Lower leg skin (tissue), 4 donors: ENCODE measurements around the gene ATP8A2. TPM values are rescaled to one million over a fixed set of nuclear protein-coding genes. Genes with fewer than 3 reads are reported as not detected.

ENCODE experiments used
- DNase-seq, 2 donors: peaks; one replicate each; pipeline ENCODE4 v3.0.0-alpha.2; 2019; ENCODE audit warnings: low spot score in 2 of 2
- H3K4me3 ChIP-seq: fragments of 200-600 bp; sonication (generic); 2 replicates; pipeline ENCODE4 v1.5.1; 2017; ENCODE audit warnings: mild to moderate bottlenecking, low read depth; ENCODE audit not compliant: poor library complexity, severe bottlenecking
- CTCF ChIP-seq, 3 donors: fragments of 450-650 bp; IDR thresholded peaks; one replicate each; pipeline ENCODE4 v1.5.1; 2016; ENCODE audit warnings: antibody characterized with exemption in 3 of 3, mild to moderate bottlenecking in 3 of 3, moderate library complexity in 2 of 3
- POLR2A ChIP-seq, 2 donors: fragments of 450-650 bp; IDR thresholded peaks; one replicate each; pipeline ENCODE4 v1.6.1; 2016 to 2017; ENCODE audit warnings: antibody characterized with exemption in 2 of 2, mild to moderate bottlenecking in 1 of 2, moderate library complexity in 1 of 2
- WGBS, 2 donors: methylation state at CpG; one replicate each; pipeline ENCODE4 v1.1.5; 2018; 5-methylcytosine and 5-hydroxymethylcytosine counted together
- intact Hi-C: fragments of 100-400 bp; cut with DNase I; formaldehyde crosslinking; loops from one replicate; pipeline ENCODE4 v1.15.0; 2023; ENCODE audit warnings: low total_unique reads
- total RNA-seq, 4 donors: library from RNA; depleted of rRNA; stranded (reverse); fragments of >200 nt; gene quantifications; one replicate each; pipeline ENCODE4 v1.1.0, GENCODE V29; 2016

The ATP8A2 gene
- total RNA-seq, 4 donors from 2014 or later = 0.05 to 0.23 TPM; not detected in 2

GRCh38 chr13:25727810-25728209, 356.0 kb downstream of the ATP8A2 start:
- DNase-seq = no peak
- no peak overlapping the region for H3K4me3 ChIP-seq
- 67 to 72% methylated on average over 8 of the region's 8 CpGs for WGBS, 2 donors
- intact Hi-C loops = no loop called here
- TF ChIP-seq POLR2A (IDR thresholded peaks at IDR 0.05) = no peak
- TF ChIP-seq CTCF (IDR thresholded peaks at IDR 0.05) = no peak

- intact Hi-C loops = no loop called here
Measured at GRCh38 chr13:25729201-25729600, 357.4 kb downstream of the ATP8A2 start.

GRCh38 chr13:25731037-25731436, 359.3 kb downstream of the ATP8A2 start:
- no peak for TF ChIP-seq POLR2A (IDR thresholded peaks at IDR 0.05)
- no peak for TF ChIP-seq CTCF (IDR thresholded peaks at IDR 0.05)
- H3K4me3 ChIP-seq = no peak overlapping the region
- DNase-seq = no peak
- 94 to 95% methylated on average over 4 of the region's 4 CpGs for WGBS, 2 donors
- intact Hi-C loops = no loop called here

More at GRCh38 chr13:25729201-25729600, 357.4 kb downstream of the ATP8A2 start:
- DNase-seq = no peak
- WGBS, 2 donors = 85 to 88% methylated on average over 7 of the region's 7 CpGs
- H3K4me3 ChIP-seq = no peak overlapping the region
- TF ChIP-seq POLR2A (IDR thresholded peaks at IDR 0.05) (no peak), CTCF (IDR thresholded peaks at IDR 0.05) (no peak)

- WGBS, 2 donors = 87 to 94% methylated on average over 4 of the region's 4 CpGs
- no peak for TF ChIP-seq CTCF (IDR thresholded peaks at IDR 0.05)
- TF ChIP-seq POLR2A (IDR thresholded peaks at IDR 0.05) = no peak
- intact Hi-C loops = no loop called here
- no peak overlapping the region for H3K4me3 ChIP-seq
- DNase-seq = no peak
Measured at GRCh38 chr13:25731536-25731935, 359.8 kb downstream of the ATP8A2 start.

GRCh38 chr13:25732111-25732865, 360.5 kb downstream of the ATP8A2 start:
- WGBS, 2 donors = 64 to 73% methylated on average over 7 of the region's 7 CpGs
- intact Hi-C loops = no loop called here
- H3K4me3 ChIP-seq = no peak overlapping the region
- DNase-seq = no peak
- TF ChIP-seq POLR2A (IDR thresholded peaks at IDR 0.05) (no peak), CTCF (IDR thresholded peaks at IDR 0.05) (no peak)
